Caco-2 (cell line): ENCODE data around the gene TAGAP. TPM values are rescaled to one million over a fixed set of nuclear protein-coding genes. Genes with fewer than 3 reads are reported as not detected.
"Not testable (repeated sequence)": the region's sequence is repeated elsewhere in the genome, so short reads cannot be mapped to it uniquely, and the experiment has no call there.

Source experiments
- BruUV-seq: library from RNA; stranded (reverse); fragments of 400-500 nt; replicated peaks from 2 replicates; lab custom pipeline; 2021; lab: Mats Ljungman, UMichigan
- CTCF ChIA-PET: fragments of 300-600 bp; sonication (Branson Sonifier 250); formaldehyde crosslinking; loops from one replicate; lab custom pipeline; 2022; ENCODE audit warnings: antibody characterized with exemption; lab: Charles Lee
- POLR2A ChIA-PET: fragments of 300-600 bp; sonication (Branson Sonifier 250); formaldehyde crosslinking; loops from one replicate; lab custom pipeline; 2022; ENCODE audit warnings: antibody characterized with exemption; lab: Charles Lee
- DNase-seq, 2 experiments: peaks; one replicate each; pipeline versions ENCODE4 v3.0.0 to v3.0.0-alpha.2; 2020 to 2022
- H3K27me3 ChIP-seq: replicated peaks from 2 replicates; pipeline ENCODE4 v1.6.0; 2011; ENCODE audit warnings: low read length; ENCODE audit not compliant: control insufficient read depth, insufficient read depth
- H3K36me3 ChIP-seq: 2 replicates; pipeline ENCODE4 v1.5.1; 2011; ENCODE audit warnings: low read length; ENCODE audit not compliant: control insufficient read depth, insufficient read depth
- H3K4me1 ChIP-seq: fragments of 250-450 bp; sonication (Bioruptor Pico); 2 replicates; pipeline ENCODE4 v1.5.1; 2020; ENCODE audit warnings: mild to moderate bottlenecking
- H3K4me3 ChIP-seq: 2 replicates; pipeline ENCODE4 v1.5.1; 2011; ENCODE audit warnings: low read depth, mild to moderate bottlenecking, control low read depth, low read length
- H3K9me3 ChIP-seq: fragments of 250-450 bp; sonication (Bioruptor Pico); 2 replicates; pipeline ENCODE4 v1.5.1; 2020; ENCODE audit warnings: mild to moderate bottlenecking, moderate library complexity
- H3K27ac Mint-ChIP-seq: one replicate; pipeline ENCODE4 v1.8.0; 2022; ENCODE audit warnings: mixed read lengths; ENCODE audit not compliant: unreplicated experiment
- H3K27me3 Mint-ChIP-seq: one replicate; pipeline ENCODE4 v1.8.0; 2022; ENCODE audit warnings: mixed read lengths; ENCODE audit not compliant: insufficient read depth, unreplicated experiment
- H3K36me3 Mint-ChIP-seq: one replicate; pipeline ENCODE4 v1.8.0; 2022; ENCODE audit warnings: mild to moderate bottlenecking, mixed read lengths; ENCODE audit not compliant: insufficient read depth, unreplicated experiment
- H3K4me1 Mint-ChIP-seq: one replicate; pipeline ENCODE4 v1.8.0; 2022; ENCODE audit warnings: low read depth, mixed read lengths; ENCODE audit not compliant: unreplicated experiment
- H3K4me3 Mint-ChIP-seq: one replicate; pipeline ENCODE4 v1.8.0; 2022; ENCODE audit warnings: mild to moderate bottlenecking, moderate library complexity, mixed read lengths; ENCODE audit not compliant: unreplicated experiment
- H3K9me3 Mint-ChIP-seq: one replicate; pipeline ENCODE4 v1.8.0; 2022; ENCODE audit warnings: mixed read lengths; ENCODE audit not compliant: unreplicated experiment
- CTCF ChIP-seq, 2 experiments: fragments of 200-600 bp in 1 of 2; IDR thresholded peaks; 1 replicate in 1 of 2; 2 replicates in 1 of 2; pipeline versions ENCODE4 v1.5.1 to v1.8.0; 2011 to 2022; ENCODE audit warnings: antibody characterized with exemption in 1 of 2, control low read depth in 1 of 2, inconsistent platforms in 1 of 2, low read depth in 1 of 2, low read length in 1 of 2, mild to moderate bottlenecking in 1 of 2, moderate library complexity in 1 of 2; ENCODE audit not compliant: insufficient read depth in 1 of 2, severe bottlenecking in 1 of 2, unreplicated experiment in 1 of 2
- intact Hi-C: fragments of 100-400 bp; cut with micrococcal nuclease; formaldehyde crosslinking; loops from one replicate; pipeline ENCODE4 v1.10.0; 2022; ENCODE audit not compliant: unreplicated experiment
- total RNA-seq: library from RNA; stranded (reverse); gene quantifications from 2 replicates; pipeline ENCODE4 v1.2.3, GENCODE V29; 2022

The TAGAP gene
- total RNA-seq, 1 experiment from 2014 or later, result not detected

- ChIA-PET CTCF (interaction anchor here (0.6 kb wide), 1 partner anchor 42 kb away, joined by 4 read pairs; no protein-coding TSS in a partner anchor), POLR2A (no interaction called here)
- Mint-ChIP-seq H3K4me1 (no peaks in the 10 kb centered on the region), H3K27ac (no peak overlapping the region), H3K27me3 (peaks cover 13% of the 10 kb centered on the region), H3K36me3 (no peaks in the 10 kb centered on the region), H3K9me3 (no peaks in the 10 kb centered on the region), H3K4me3 (no peak overlapping the region)
- no peaks in the 10 kb centered on the region for H3K9me3 ChIP-seq
- TF ChIP-seq CTCF (IDR thresholded peaks at IDR 0.05; ENCODE audit: insufficient read depth in 1 of 2, low read depth in 1 of 2, low read length in 1 of 2, severe bottlenecking in 1 of 2, unreplicated experiment in 1 of 2), result no peak
- intact Hi-C loops, result no loop called here
- no peaks in the 10 kb centered on the region for H3K27me3 ChIP-seq
- no peaks in the 10 kb centered on the region for H3K4me1 ChIP-seq
- no peak for DNase-seq
- BruUV-seq, result no TSS peak
- no peaks in the 10 kb centered on the region for H3K36me3 ChIP-seq
- H3K4me3 ChIP-seq, result no peak overlapping the region
Observed at GRCh38 chr6:159038914-159039884, 5.6 kb downstream of the TAGAP start.

GRCh38 chr6:159038318-159038717 lies 6.5 kb downstream of the TAGAP start:
- H3K4me1 Mint-ChIP-seq, BruUV-seq, H3K4me1 ChIP-seq, H3K4me3 Mint-ChIP-seq, H3K27ac Mint-ChIP-seq, H3K36me3 Mint-ChIP-seq, H3K9me3 Mint-ChIP-seq, intact Hi-C loops, H3K4me3 ChIP-seq, H3K36me3 ChIP-seq, H3K27me3 ChIP-seq, DNase-seq, H3K9me3 ChIP-seq, CTCF ChIA-PET, POLR2A ChIA-PET: not testable (repeated sequence)
- peaks cover 13% of the 10 kb centered on the region for H3K27me3 Mint-ChIP-seq

- ChIA-PET CTCF (no interaction called here), POLR2A (no interaction called here)
- H3K36me3 ChIP-seq, result no peaks in the 10 kb centered on the region
- Mint-ChIP-seq H3K9me3 (no peaks in the 10 kb centered on the region), H3K4me1 (no peaks in the 10 kb centered on the region), H3K27ac (no peak overlapping the region), H3K36me3 (no peaks in the 10 kb centered on the region), H3K27me3 (peaks cover 8% of the 10 kb centered on the region), H3K4me3 (no peak overlapping the region)
- no peak for DNase-seq
- no peak for TF ChIP-seq CTCF (IDR thresholded peaks at IDR 0.05; ENCODE audit: insufficient read depth in 1 of 2, low read depth in 1 of 2, low read length in 1 of 2, severe bottlenecking in 1 of 2, unreplicated experiment in 1 of 2)
- H3K4me1 ChIP-seq, result no peaks in the 10 kb centered on the region
- no peaks in the 10 kb centered on the region for H3K27me3 ChIP-seq
- H3K4me3 ChIP-seq, result no peak overlapping the region
- intact Hi-C loops, result no loop called here
- BruUV-seq, result no TSS peak
- no peaks in the 10 kb centered on the region for H3K9me3 ChIP-seq
Observed at GRCh38 chr6:159037756-159038290, 7.0 kb downstream of the TAGAP start.
